Psoas muscle (tissue), 8 donors: ENCODE measurements around the gene CD99. TPM values are rescaled to one million over a fixed set of nuclear protein-coding genes. Genes with fewer than 3 reads are reported as not detected.

Source experiments
- ATAC-seq, 4 donors: fragments of 200-7000 bp; cut with Tn5 transposase; one replicate each; pipeline ENCODE4 v1.9.1; 2020; ENCODE audit warnings: moderate library complexity in 3 of 4, mild to moderate bottlenecking in 2 of 4
- DNase-seq, 2 donors: peaks; one replicate each; pipeline ENCODE4 v3.0.0-alpha.2; 2020
- H3K27ac ChIP-seq: fragments of 200-600 bp; one replicate; pipeline ENCODE4 v1.8.0; 2022
- H3K27me3 ChIP-seq, 3 donors: fragments of 200-600 bp in 1 of 3; one replicate each; pipeline versions ENCODE4 v1.6.1 to v1.8.0; 2013 to 2022; ENCODE audit warnings: low read length in 2 of 3, mild to moderate bottlenecking in 2 of 3, moderate library complexity in 1 of 3; ENCODE audit not compliant: insufficient read depth in 3 of 3
- H3K36me3 ChIP-seq, 2 donors: fragments of 200-600 bp in 1 of 2; one replicate each; pipeline versions ENCODE4 v1.6.1 to v1.8.0; 2013 to 2022; ENCODE audit warnings: low read depth in 1 of 2, mild to moderate bottlenecking in 1 of 2, moderate library complexity in 1 of 2; ENCODE audit not compliant: insufficient read depth in 1 of 2
- H3K4me1 ChIP-seq: fragments of 200-600 bp; one replicate; pipeline ENCODE4 v1.8.0; 2022
- H3K4me3 ChIP-seq: fragments of 200-600 bp; one replicate; pipeline ENCODE4 v1.8.0; 2022; ENCODE audit warnings: mild to moderate bottlenecking
- H3K9me3 ChIP-seq: fragments of 200-600 bp; one replicate; pipeline ENCODE4 v1.8.0; 2022
- WGBS, 3 donors: extraction: QIAGEN DNeasy Blood & Tissue Kit; methylation state at CpG; one replicate each; pipeline versions ENCODE4 v1.1.6 to v1.1.7; 2013; 5-methylcytosine and 5-hydroxymethylcytosine counted together
- intact Hi-C, 2 donors: fragments of 100-400 bp; cut with DNase I; formaldehyde crosslinking; loops; one replicate each; pipeline versions ENCODE4 v1.11.0 to v1.14.2; 2022
- polyA plus RNA-seq, 3 donors: library from polyadenylated mRNA; stranded (reverse); fragments of 200-250 nt; gene quantifications; one replicate each; pipeline ENCODE4 v1.2.3, GENCODE V29; 2013
- total RNA-seq, 4 donors: library from RNA; stranded (reverse); fragmentation: NEBNext Ultra II Directional in 2 of 4; extraction: Animal tissue kit (Norgen Biotek cat#: 25700) in 2 of 4; gene quantifications; one replicate each; pipeline versions ENCODE4 v1.2.1 to v1.2.4, GENCODE V29; 2021 to 2023
- TF ChIP-seq, protein P1 (sequence below): fragments of 200-600 bp; IDR thresholded peaks from one replicate; pipeline ENCODE4 v1.8.0; 2022; ENCODE audit warnings: antibody characterized with exemption
- donor health status: healthy with polysubstance abuse.
- donor health status: DM: no; HTN: no; CAD: no; lungs with moderate emphysema.
- donor health status: Bipolar disorder and iron deficiency.
- donor health status: healthy.
- donor health status: DM: yes; HTN: yes; CAD: no.
- donor health status: DM: no; HTN: no; CAD: no.
- donor health status: DM: no; HTN: no; CAD: no.
- donor health status: DM: yes; HTN: yes; CAD: no.

CD99 gene
- total and polyA plus RNA-seq, 7 donors: 118 to 239 (median 128) TPM

DNA sequence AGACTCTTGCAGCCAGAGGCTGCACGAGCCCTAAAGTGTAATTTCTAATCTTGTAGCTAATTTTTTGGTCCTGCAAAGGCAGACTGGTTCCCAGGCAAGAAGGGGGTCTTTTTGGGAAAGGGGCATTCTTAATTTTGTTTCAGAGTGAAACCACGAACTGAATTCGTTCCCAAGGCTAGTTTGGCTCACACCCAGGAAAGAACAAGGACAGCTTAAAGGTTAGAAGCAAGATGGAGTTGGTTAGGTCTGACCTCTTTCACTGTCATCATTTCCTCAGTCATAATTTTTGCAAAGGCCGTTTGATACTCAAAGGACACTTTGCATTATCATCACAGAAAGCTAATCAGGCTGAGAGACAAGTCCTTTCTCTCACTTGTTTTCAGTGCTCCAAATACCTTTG, 91.7 kb downstream of the CD99 start:
- no peak for ATAC-seq
- Histone ChIP-seq H3K4me1 (no peaks in the 10 kb centered on the region), H3K27ac (no peak overlapping the region), H3K36me3 (no peaks in the 10 kb centered on the region), H3K9me3 (no peaks in the 10 kb centered on the region), H3K27me3 (peaks cover 0 to 3% (median 0%) of the 10 kb centered on the region in 3 donors), H3K4me3 (no peak overlapping the region)
- intact Hi-C loops: no loop called here
- TF ChIP-seq, protein P1, sequence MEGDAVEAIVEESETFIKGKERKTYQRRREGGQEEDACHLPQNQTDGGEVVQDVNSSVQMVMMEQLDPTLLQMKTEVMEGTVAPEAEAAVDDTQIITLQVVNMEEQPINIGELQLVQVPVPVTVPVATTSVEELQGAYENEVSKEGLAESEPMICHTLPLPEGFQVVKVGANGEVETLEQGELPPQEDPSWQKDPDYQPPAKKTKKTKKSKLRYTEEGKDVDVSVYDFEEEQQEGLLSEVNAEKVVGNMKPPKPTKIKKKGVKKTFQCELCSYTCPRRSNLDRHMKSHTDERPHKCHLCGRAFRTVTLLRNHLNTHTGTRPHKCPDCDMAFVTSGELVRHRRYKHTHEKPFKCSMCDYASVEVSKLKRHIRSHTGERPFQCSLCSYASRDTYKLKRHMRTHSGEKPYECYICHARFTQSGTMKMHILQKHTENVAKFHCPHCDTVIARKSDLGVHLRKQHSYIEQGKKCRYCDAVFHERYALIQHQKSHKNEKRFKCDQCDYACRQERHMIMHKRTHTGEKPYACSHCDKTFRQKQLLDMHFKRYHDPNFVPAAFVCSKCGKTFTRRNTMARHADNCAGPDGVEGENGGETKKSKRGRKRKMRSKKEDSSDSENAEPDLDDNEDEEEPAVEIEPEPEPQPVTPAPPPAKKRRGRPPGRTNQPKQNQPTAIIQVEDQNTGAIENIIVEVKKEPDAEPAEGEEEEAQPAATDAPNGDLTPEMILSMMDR: no peak
- no peak for DNase-seq
- 48 to 65% (median 59%) methylated on average over 4 of the region's 4 CpGs for WGBS, 3 donors

DNA sequence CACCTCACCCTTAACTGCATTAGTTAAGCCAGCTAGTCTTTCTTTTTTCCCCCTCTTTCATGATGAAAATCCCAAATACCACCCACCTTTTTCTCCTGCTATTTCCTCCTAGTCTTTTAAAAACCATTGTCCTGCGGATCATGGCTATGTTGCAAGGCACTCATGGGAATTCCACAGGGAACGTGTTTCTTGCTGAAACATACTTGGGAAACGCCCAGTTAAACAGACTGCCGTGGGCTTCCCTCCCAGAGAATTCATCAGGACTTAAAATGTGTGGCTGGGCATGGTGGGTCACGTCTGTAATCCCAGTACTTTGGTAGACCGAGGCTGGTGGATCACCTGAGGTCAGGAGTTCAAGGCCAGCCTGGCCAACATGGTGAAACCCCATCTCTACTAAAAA, 92.9 kb downstream of the CD99 start:
- Histone ChIP-seq H3K4me1 (no peaks in the 10 kb centered on the region), H3K9me3 (no peaks in the 10 kb centered on the region), H3K27ac (no peak overlapping the region), H3K36me3 (no peaks in the 10 kb centered on the region), H3K27me3 (no peaks in the 10 kb centered on the region), H3K4me3 (no peak overlapping the region)
- ATAC-seq (peak in 1 of 4 donors; percentile 44), DNase-seq (peak in 1 of 2 donors; percentile 16)
- intact Hi-C loops: no loop called here
- 19 to 50% (median 37%) methylated on average over 6 of the region's 6 CpGs for whole genome bisulfite sequencing, 3 donors
- TF ChIP-seq, protein P1: no peak

DNA sequence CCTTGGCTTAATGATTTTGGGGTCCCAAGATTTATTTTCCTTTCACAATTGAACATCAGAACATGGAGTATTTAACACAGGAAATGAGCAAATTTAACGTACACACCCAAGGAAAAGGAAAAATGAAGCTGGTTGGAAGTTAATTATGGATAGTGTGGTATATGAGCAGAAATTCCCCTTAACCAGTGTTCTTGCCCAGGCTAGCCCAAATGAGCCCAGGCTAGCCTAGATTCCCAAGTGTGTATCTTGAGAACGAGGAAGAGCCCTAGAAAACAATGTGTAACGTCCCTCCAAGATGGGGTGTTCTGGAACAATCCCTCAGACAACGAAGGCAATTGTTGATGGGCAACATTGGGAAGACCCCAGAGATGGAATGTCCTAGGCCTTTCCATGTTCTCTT, 94.4 kb downstream of the CD99 start:
- Histone ChIP-seq H3K4me3 (no peak overlapping the region), H3K27me3 (no peaks in the 10 kb centered on the region), H3K27ac (no peak overlapping the region), H3K36me3 (no peaks in the 10 kb centered on the region), H3K9me3 (no peaks in the 10 kb centered on the region), H3K4me1 (no peaks in the 10 kb centered on the region)
- DNase-seq (no peak), ATAC-seq (no peak)
- WGBS, 3 donors: 72 to 81% (median 80%) methylated on average over 4 of the region's 4 CpGs
- TF ChIP-seq, protein P1: no peak
- intact Hi-C loops: no loop called here

DNA sequence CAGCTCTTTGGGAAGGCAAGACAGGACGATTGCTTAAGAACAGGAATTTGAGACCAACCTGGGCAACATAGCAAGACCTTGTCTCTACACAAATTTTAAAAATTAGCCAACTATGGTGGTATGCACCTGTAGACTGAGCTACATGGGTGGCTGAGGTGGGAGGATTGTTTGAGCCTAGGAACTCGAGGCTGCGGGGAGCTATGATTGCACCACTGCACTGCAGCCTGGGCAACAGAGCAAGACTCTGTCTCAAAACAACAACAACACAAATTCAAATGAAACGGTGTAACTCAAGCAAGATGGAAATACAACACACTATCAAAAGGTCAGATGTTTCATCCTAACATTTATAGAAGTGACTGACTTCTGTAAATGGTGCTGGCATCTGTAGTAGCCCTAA, 97.9 kb downstream of the CD99 start:
- Histone ChIP-seq H3K4me3 (no peak overlapping the region), H3K36me3 (no peaks in the 10 kb centered on the region), H3K9me3 (no peaks in the 10 kb centered on the region), H3K27ac (no peak overlapping the region), H3K27me3 (peaks cover 0 to 3% (median 0%) of the 10 kb centered on the region in 3 donors), H3K4me1 (no peaks in the 10 kb centered on the region)
- TF ChIP-seq, protein P1: no peak
- WGBS, 3 donors: 76 to 82% (median 80%) methylated on average over 4 of the region's 4 CpGs
- DNase-seq (no peak), ATAC-seq (no peak)
- intact Hi-C loops: no loop called here

DNA sequence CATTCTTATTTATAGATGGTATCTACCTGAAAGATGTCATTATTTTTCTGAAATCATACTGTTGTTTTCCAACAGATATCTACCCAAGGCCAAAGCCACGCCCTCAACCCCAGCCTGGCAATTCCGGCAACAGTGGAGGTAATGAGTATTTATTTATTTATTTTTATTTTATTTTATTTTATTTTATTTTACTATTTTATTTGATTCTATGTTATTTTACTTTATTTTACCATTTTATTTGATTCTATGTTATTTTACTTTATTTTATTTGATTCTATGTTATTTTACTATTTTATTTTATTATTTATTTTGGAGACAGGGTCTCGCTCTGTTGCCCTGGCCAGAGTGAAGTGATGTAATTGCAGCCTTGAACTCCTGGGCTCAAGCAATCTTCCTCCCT, 98.5 kb downstream of the CD99 start:
- TF ChIP-seq, protein P1: no peak
- DNase-seq (no peak), ATAC-seq (no peak)
- intact Hi-C loops: no loop called here
- Histone ChIP-seq H3K36me3 (no peaks in the 10 kb centered on the region), H3K27me3 (peaks cover 0 to 3% (median 0%) of the 10 kb centered on the region in 3 donors), H3K4me3 (no peak overlapping the region), H3K9me3 (no peaks in the 10 kb centered on the region), H3K27ac (no peak overlapping the region), H3K4me1 (no peaks in the 10 kb centered on the region)
- 94 to 98% (median 95%) methylated on average over 3 of the region's 3 CpGs for WGBS, 3 donors
